ENCODE measurements around the gene MRPL36.

- TF ChIP-seq, protein P1, sequence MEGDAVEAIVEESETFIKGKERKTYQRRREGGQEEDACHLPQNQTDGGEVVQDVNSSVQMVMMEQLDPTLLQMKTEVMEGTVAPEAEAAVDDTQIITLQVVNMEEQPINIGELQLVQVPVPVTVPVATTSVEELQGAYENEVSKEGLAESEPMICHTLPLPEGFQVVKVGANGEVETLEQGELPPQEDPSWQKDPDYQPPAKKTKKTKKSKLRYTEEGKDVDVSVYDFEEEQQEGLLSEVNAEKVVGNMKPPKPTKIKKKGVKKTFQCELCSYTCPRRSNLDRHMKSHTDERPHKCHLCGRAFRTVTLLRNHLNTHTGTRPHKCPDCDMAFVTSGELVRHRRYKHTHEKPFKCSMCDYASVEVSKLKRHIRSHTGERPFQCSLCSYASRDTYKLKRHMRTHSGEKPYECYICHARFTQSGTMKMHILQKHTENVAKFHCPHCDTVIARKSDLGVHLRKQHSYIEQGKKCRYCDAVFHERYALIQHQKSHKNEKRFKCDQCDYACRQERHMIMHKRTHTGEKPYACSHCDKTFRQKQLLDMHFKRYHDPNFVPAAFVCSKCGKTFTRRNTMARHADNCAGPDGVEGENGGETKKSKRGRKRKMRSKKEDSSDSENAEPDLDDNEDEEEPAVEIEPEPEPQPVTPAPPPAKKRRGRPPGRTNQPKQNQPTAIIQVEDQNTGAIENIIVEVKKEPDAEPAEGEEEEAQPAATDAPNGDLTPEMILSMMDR (conservative IDR thresholded peaks at IDR 0.05; ENCODE audit: low read depth, low read length) = no peak
- no peak for TF ChIP-seq EZH2 (IDR thresholded peaks at IDR 0.05; ENCODE audit: borderline replicate concordance, low read depth, low read length, poor library complexity, severe bottlenecking)
Measured at GRCh38 chr5:1793301-1793740, 6.3 kb downstream of the MRPL36 start.

All from A673 (cell line).